H54 (cell line): ENCODE measurements around the gene OR9G4.

Source experiments
- DNase-seq: peaks from one replicate; pipeline ENCODE4 v3.0.0; 2011; ENCODE audit warnings: low spot score, mixed read lengths; ENCODE audit not compliant: insufficient read length
- FAIRE-seq: peaks from 3 replicates; lab custom pipeline; 2011; peaks lifted over from hg19 to GRCh38; lab: Jason Lieb, UNC
- POLR2A ChIP-seq: IDR thresholded peaks from 2 replicates; pipeline ENCODE4 v1.6.1; 2011; ENCODE audit warnings: low read depth, mild to moderate bottlenecking, low read length

OR9G4 gene

DNA sequence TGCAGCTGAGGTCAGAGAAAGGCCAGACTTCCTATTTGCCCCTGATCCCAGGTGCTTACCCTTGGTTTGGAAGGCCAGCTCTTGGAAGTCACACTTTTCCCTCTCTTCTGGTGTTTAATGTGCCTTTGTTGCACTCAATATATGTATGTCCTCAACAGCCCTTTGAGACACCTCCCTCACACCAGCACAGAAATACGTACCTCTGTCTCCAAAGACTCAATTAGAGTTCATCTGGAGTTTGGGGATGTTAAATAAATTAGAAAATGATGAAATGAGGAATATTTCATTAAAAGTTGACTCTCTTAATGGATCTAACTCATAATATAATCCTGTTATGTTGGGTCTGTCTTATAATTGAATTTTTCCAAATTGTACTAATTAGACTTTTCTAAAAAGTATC is at the start of gene OR9G4:
Gene OR9G4 (minus strand): TSS at position 101 of the 400 bp plus-strand sequence. CDS start 4,931 bp downstream, outside the sequence.
- no peak for DNase-seq
- no peak for TF ChIP-seq POLR2A
- no peak for FAIRE-seq

DNA sequence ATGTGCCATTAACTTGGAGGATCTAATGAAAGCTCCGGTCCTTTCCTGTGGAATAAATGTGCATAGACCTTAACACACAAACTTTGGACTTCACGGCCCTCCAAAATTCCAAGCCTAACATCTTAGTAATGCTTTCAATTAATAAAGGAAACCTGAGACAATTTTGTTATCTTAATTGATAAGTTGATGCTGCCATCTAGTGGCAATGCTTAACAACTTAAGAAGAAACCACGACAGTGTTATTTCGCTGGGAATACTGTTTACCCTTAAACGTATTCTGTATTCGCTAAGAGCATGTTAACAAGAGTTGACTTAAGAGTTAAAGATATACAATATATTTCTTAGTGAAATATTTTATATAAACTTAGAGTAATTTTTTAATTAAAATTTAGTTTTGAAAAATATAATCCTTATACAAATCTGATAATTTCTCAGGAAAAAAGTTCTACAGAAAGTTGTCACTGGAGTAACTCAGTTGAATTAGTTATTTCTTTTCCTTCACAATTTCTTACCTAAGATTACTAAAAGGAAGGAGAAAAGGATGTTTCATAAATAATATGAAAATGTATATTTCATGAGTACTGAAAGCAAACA is 35.0 kb upstream of the OR9G4 start:
- no peak for TF ChIP-seq POLR2A
- DNase-seq (peak; percentile 8), FAIRE-seq (peak; percentile 85)

DNA sequence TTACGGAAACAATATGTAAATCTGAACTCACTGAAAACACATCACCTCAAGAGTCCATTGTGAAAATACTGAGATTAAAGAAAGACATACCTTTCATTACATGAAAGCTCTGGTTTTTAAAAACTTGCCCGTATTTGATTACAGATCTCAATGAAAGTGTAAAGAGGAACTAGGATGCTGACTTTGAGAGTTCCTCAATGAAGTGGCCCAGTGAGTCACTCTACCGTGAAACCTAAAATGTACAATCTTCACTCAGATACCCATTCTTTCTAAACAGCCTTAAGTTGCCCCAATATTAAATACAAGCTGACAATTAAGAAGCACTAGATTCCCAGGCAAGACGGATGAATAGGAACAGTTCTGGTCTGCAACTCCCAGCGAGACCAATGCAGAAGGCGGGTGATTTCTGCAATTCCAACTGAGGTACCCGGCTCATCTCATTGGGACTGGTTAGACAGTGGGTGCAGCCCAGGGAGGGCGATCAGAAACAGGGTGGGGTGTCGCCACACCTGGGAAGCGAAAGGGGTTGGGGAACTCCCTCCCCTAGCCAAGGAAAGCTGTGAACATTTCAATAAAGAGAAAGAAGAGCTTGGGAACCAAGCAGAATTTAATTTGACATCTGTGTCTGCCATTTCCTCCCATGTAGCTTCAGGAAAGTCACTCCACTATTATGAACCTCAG is 33.8 kb upstream of the OR9G4 start:
- TF ChIP-seq POLR2A, result no peak
- no peak for DNase-seq
- no peak for FAIRE-seq

DNA sequence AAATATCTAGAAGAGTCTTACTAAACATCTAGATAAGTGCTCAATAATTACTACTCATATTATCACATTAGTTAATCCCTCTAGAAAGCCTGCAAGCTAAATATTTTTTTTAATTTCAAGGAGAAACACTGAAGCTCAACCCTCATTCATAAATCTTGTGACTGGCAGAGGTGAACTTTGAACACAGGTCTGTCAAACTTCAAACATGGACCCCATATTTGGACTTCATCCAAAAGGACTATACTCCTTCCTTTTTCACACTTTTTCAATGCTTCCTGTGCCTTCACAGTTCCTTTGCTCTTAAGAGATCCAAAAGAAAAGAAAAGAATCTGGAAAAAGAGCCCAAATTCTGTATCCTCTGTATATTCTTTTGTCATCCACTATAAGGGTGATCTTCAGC is 28.3 kb upstream of the OR9G4 start:
- no peak for DNase-seq
- no peak for TF ChIP-seq POLR2A
- no peak for FAIRE-seq

DNA sequence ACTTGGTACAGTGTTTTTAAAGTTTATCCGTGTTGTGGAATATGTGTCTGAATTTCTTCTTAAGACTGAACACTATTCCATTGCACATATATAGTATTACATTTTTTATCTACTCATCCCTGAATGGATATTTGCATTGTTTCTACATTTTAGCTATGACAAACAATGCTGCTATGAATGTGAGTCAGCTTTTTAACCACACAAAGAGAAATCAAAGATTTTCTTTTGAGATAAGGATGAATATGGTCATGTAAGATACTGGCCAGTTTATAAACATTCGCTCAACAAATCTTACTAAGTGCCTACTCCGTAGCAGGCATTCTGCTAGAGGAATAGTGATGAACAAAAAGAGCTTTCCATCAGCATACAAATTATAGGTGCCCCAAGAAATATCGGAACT is 16.5 kb upstream of the OR9G4 start:
- FAIRE-seq (no peak), DNase-seq (no peak)
- TF ChIP-seq POLR2A, result no peak

DNA sequence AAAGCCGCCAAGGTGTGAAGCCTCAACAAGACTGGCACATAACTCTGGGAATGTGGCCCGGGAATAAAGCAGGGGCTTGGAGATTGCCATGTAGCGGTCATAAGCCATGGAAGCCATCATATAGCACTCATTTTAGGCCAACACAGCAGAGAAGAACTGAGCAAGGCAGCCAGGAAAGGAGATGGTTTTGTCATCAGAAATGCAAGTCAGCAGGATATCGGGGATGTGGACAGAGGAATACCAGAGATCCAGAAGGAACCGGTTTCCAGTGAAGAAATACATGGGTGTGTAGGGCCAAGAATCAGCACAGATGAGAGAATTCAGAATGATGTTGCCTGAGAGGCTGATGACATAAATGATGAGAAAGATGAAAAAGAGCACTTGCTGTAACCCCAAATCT is 3.0 kb upstream of the OR9G4 start:
- no peak for DNase-seq
- no peak for TF ChIP-seq POLR2A
- no peak for FAIRE-seq

DNA sequence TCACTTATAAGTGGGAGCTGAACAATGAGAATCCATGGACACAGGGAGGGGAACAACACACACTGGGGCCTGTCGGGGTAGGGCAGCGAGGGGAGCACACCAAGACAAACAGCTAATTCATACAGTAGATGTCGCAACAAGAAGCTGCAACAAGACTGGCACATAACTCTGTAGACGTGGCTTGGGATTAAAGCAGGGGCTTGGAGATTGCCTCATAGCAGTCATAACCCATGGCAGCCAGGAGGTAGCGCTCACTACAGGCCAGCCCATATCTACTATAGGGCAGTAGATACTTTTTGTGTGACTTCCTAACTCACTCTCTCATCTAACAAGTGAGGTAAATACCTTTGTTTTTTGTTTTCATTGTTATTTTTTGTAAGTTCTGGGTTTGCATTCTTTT is 1.7 kb upstream of the OR9G4 start:
- no peak for TF ChIP-seq POLR2A
- no peak for FAIRE-seq

DNA sequence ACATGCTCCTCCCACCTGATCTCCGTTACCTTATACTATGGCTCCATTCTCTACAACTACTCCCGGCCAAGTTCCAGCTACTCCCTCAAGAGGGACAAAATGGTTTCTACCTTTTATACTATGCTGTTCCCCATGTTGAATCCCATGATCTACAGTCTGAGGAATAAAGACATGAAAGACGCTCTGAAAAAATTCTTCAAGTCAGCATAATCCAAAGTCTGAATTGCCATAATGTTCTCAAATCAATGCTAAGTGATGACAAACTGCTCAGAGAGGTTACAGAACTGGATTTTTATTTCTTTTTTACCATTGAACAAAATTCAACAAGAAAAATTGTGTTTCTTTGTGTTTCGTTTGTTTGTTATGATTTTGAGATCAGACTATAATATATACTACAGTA is 7.6 kb downstream of the OR9G4 start:
- FAIRE-seq (no peak), DNase-seq (no peak)
- no peak for TF ChIP-seq POLR2A

More for the DNA sequence above, 1.7 kb upstream of the OR9G4 start:
- no peak for DNase-seq

DNA sequence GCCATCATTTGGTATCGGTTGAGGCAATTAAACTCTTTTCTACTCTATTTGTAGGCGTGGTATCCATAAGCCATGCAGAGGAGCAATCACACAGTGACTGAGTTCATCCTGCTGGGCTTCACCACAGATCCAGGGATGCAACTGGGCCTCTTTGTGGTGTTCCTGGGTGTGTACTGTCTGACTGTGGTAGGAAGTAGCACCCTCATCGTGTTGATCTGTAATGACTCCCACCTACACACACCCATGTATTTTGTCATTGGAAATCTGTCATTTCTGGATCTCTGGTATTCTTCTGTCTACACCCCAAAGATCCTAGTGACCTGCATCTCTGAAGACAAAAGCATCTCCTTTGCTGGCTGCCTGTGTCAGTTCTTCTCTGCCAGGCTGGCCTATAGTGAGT is 8.4 kb downstream of the OR9G4 start:
- DNase-seq, result no peak
- no peak for FAIRE-seq

DNA sequence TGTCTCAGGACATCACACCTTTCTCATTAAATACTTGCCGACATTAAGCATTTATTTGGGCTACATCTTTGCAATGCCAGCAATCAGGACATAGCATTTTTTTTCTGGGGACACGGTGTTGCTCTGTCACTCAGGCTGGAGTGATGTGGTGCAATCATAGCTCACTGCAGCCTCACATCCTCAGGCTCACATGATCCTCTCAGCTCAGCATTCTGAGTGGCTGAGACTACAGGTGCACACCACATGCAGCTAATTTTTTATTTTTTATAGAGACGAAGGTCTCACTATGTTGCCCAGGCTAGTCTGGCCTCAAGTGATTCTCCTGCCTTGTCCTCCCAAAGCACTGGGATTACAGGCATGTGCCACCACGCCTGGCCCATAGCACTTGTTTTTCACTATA is 28.0 kb downstream of the OR9G4 start:
- no peak for TF ChIP-seq POLR2A
- FAIRE-seq (no peak), DNase-seq (no peak)

More for the DNA sequence above, 8.4 kb downstream of the OR9G4 start:
- TF ChIP-seq POLR2A, result no peak

DNA sequence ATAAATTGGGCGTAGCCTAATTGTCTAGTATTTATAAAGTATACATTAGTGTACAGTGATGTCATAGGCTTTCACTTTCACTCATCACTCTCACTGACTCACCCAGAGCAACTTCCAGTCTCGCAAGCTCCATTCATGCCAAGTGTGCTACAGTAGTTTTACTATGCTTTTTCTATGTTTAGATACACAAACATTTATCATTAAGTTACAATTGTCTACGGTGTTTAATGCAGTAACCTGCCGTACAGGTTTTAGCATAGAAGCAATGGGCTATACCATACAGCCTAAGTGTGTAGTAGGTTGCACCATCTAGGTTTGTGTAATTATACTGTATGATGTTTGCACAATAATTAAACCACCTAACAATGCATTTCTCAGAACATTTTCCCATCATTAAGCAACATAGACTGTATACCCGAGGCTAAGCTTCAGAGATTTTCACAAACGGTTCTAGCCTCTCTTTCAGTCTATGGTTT is 32.1 kb downstream of the OR9G4 start:
- no peak for DNase-seq
- no peak for TF ChIP-seq POLR2A
- no peak for FAIRE-seq

DNA sequence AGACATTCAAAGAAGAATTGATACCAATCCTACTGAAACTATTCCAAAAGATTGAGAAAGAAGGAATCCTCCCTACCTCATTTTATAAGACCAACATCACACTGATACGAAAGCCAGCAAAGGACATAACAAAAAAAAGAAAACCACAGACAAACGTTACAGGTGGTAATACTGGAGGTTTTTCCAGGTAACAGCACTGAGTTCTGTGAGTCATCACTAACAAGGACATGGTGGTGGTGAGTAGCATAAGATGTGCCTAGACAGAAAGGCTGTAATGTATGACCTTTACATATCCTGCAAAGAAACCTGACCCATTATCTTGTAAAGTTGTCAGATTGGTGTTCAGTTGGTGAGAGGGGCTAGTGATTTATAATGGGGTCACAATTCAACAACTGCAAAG is 34.3 kb downstream of the OR9G4 start:
- DNase-seq (no peak), FAIRE-seq (no peak)
- TF ChIP-seq POLR2A, result no peak

DNA sequence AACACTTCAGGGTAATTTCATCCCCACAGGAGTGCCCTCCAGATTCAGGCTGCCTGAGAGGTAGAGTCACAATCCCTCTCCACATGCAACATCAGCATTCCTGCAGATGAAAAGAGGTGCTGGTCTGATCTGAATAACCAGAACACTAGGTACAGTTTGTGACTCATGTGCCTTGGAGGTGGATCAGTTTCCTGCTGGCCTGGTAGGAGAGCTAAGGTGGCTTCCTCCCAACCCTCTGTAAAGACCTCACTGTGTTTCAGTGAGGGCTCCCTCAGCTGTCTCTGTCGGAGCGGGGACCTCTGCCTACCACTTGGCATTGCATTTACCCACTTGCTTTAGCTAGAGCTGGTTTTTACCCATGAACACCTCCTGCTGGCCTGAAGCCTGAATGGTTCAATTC is 42.0 kb downstream of the OR9G4 start:
- no peak for FAIRE-seq
- DNase-seq, result no peak
- no peak for TF ChIP-seq POLR2A

DNA sequence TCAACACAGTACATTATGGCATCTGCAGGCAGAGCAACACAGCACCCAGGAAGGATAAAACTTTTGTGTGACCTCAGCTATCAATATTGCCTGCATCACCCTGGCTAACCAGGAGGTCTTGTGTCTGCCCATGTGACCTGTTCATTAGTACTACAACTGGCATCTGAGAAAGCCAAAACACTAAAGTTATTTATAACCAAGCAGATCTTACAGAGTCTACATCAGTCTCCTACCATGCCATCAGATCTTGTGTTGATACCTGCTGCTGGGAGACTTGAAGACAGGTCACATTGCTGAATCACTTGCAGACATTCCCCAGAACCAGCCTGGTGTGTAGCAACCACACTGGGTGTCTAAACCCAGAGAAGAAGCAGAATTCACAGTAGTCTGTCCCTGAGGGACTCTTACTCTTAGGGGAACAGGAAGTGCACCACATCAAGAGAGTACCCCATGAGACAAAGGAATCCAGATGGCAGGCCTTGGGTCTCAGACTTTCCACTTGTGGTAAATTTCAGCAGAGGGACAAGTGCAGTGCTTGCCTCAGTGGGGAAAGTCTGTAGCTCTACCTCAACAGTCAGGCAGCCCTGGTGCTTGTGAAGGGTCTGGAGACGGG is 42.6 kb downstream of the OR9G4 start:
- TF ChIP-seq POLR2A, result no peak
- FAIRE-seq (no peak), DNase-seq (no peak)

DNA sequence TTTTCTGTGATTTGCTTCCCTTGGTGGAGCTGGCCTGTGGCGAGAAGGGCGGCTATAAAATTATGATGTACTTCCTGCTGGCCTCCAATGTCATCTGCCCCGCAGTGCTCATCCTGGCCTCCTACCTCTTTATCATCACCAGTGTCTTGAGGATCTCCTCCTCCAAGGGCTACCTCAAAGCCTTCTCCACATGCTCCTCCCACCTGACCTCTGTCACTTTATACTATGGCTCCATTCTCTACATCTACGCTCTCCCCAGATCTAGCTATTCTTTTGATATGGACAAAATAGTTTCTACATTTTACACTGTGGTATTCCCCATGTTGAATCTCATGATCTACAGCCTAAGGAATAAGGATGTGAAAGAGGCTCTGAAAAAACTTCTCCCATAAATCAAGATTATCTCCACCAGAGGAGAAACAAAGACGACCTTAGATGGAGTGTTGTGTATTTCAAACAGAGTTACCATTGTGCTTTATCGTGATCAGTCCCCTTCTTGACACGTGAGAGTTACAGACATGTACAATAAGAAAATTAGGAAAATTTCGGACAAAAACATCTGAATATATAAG is 47.5 kb downstream of the OR9G4 start:
- DNase-seq, result no peak
- TF ChIP-seq POLR2A, result no peak
- FAIRE-seq, result no peak
